ENCODE data around the gene ADAMTSL3. TPM values are rescaled to one million over a fixed set of nuclear protein-coding genes. Genes with fewer than 3 reads are reported as not detected.
"Not testable (repeated sequence)": the region's sequence is repeated elsewhere in the genome, so short reads cannot be mapped to it uniquely, and the experiment has no call there.

ADAMTSL3 gene
- total RNA-seq, 1 experiment from 2014 or later, result 1.8 TPM

DNA sequence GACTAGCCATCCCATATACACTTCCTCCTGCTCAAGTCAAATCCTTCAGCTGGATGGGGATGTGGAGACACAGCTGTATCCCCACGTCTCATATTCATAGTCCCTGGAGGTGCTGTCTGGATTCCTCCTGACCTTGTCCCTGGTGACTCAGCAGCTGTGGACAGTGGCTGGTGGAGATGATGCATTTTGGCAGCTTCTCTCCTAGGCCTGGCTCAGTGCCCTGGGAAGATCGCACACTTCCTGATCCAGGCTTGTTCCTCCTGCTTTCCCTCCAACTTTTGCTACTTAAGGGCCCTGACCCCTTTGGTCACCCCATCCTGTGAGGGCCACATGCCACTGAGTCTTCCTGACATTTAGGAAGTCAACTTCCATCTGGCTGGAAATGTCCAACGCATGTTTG, 44.4 kb downstream of the ADAMTSL3 start (continued):
- TF ChIP-seq, protein P1, sequence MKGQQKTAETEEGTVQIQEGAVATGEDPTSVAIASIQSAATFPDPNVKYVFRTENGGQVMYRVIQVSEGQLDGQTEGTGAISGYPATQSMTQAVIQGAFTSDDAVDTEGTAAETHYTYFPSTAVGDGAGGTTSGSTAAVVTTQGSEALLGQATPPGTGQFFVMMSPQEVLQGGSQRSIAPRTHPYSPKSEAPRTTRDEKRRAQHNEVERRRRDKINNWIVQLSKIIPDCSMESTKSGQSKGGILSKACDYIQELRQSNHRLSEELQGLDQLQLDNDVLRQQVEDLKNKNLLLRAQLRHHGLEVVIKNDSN (CRISPR knock-in tag; IDR thresholded peaks at IDR 0.05), result no peak
- TF ChIP-seq, protein P2, sequence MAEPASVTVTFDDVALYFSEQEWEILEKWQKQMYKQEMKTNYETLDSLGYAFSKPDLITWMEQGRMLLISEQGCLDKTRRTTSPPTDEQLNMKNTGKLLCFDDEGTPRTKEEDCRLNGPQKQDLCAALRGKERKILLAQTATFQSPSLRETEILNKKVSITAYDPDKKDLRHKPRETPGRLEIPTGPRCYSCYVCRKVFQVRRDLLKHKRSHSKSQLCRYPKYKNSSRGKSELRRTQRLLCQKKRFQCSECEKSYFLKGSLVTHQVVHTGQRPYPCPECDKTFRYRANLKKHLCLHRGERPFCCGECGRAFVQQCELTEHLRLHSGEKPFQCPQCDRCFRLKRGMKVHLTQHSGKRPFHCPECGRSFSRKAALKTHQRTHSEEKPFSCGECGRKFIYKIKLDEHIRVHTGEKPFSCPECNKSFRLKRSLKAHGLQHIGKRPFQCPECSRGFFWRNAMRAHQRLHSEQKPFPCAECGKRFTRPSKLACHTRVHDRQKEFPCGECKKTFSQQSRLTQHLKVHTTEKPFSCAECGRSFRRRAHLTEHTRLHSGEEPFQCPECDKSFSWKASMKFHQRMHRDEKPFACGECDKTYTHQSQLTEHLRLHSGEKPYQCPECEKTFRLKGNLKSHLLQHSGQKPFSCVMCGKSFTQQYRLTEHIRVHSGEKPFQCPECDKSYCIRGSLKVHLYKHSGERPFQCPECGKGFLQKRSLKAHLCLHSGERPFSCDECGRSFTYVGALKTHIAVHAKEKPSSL (CRISPR knock-in tag; conservative IDR thresholded peaks at IDR 0.05), result no peak
- TF ChIP-seq JUN (CRISPR knock-in tag; IDR thresholded peaks at IDR 0.05) (no peak), MXD4 (CRISPR knock-in tag; IDR thresholded peaks at IDR 0.05; ENCODE audit: borderline replicate concordance) (no peak)
- TF ChIP-seq, protein P3, sequence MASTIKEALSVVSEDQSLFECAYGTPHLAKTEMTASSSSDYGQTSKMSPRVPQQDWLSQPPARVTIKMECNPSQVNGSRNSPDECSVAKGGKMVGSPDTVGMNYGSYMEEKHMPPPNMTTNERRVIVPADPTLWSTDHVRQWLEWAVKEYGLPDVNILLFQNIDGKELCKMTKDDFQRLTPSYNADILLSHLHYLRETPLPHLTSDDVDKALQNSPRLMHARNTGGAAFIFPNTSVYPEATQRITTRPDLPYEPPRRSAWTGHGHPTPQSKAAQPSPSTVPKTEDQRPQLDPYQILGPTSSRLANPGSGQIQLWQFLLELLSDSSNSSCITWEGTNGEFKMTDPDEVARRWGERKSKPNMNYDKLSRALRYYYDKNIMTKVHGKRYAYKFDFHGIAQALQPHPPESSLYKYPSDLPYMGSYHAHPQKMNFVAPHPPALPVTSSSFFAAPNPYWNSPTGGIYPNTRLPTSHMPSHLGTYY (CRISPR knock-in tag; IDR thresholded peaks at IDR 0.05), result no peak

DNA sequence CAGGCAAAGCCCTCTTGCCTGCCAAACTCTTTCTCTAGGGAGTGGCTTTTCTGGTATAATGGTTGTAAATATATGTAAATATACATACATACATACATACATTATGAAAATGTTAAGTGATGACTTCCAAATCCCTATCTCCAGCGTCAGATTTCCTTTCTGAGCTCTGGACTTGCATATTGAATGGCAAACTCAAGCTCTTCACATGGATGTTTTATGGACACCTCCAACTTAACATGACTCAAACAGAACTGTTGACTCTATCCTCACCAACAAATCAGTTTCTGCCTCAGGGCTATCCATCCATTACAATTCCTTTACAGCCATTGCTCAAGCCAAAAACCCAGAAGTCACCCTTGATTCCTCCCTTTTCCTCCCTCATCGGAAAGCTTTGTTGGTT, 45.1 kb downstream of the ADAMTSL3 start:
- ChIA-PET POLR2A (no interaction called here), CTCF (no interaction called here)
- no peak for DNase-seq (ENCODE audit: low spot score)
- H3K4me1 Mint-ChIP-seq, result peaks cover 18% of the 10 kb centered on the region
- peaks cover 6% of the 10 kb centered on the region; the same call in 1 of the 2 replicates for H3K36me3 Mint-ChIP-seq
- no peak for ATAC-seq
- no peak overlapping the region for H3K4me3 Mint-ChIP-seq
- no peak overlapping the region for H3K27ac Mint-ChIP-seq
- no peaks in the 10 kb centered on the region; the same call in none of the 2 replicates for H3K27me3 Mint-ChIP-seq (ENCODE audit: low read depth)
- no peak for TF ChIP-seq ZNF671 (CRISPR knock-in tag; IDR thresholded peaks at IDR 0.05)
- no peak for TF ChIP-seq ZNF121 (CRISPR knock-in tag; IDR thresholded peaks at IDR 0.05)
- TF ChIP-seq, protein P4, sequence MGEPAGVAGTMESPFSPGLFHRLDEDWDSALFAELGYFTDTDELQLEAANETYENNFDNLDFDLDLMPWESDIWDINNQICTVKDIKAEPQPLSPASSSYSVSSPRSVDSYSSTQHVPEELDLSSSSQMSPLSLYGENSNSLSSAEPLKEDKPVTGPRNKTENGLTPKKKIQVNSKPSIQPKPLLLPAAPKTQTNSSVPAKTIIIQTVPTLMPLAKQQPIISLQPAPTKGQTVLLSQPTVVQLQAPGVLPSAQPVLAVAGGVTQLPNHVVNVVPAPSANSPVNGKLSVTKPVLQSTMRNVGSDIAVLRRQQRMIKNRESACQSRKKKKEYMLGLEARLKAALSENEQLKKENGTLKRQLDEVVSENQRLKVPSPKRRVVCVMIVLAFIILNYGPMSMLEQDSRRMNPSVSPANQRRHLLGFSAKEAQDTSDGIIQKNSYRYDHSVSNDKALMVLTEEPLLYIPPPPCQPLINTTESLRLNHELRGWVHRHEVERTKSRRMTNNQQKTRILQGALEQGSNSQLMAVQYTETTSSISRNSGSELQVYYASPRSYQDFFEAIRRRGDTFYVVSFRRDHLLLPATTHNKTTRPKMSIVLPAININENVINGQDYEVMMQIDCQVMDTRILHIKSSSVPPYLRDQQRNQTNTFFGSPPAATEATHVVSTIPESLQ (CRISPR knock-in tag; IDR thresholded peaks at IDR 0.05), result no peak
- TF ChIP-seq ZNF423 (CRISPR knock-in tag; IDR thresholded peaks at IDR 0.05), result no peak
- TF ChIP-seq SOX15 (CRISPR knock-in tag; IDR thresholded peaks at IDR 0.05), result no peak
- TF ChIP-seq, protein P1 (CRISPR knock-in tag; IDR thresholded peaks at IDR 0.05), result no peak
- peaks cover 39% of the 10 kb centered on the region for H3K9me3 Mint-ChIP-seq

DNA sequence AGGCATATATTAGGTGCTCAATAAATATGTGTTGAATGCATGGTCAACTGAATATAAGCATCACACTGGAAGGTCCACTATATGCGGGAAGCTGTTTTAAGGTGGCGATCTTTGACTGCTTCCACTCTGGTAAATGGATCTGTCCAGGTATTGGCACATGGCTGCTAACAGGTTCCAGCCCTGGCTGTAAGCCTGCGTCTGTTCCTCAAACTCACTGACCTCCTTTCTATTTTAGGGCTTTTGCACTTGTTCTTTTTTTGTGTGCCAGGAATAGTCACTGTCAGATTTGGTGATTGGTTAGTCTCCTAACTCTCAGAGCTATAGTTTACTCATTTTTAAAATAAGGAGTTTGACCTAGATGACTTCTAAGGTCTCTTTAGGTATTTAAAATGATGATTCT, 46.2 kb downstream of the ADAMTSL3 start:
- TF ChIP-seq ZNF671 (CRISPR knock-in tag; IDR thresholded peaks at IDR 0.05), result no peak
- CTCF ChIA-PET, result no interaction called here
- Mint-ChIP-seq H3K36me3 (peaks cover 6% of the 10 kb centered on the region; the same call in 1 of the 2 replicates), H3K4me1 (peaks cover 7% of the 10 kb centered on the region), H3K9me3 (peaks cover 39% of the 10 kb centered on the region), H3K4me3 (no peak overlapping the region), H3K27me3 (ENCODE audit: low read depth) (no peaks in the 10 kb centered on the region; the same call in none of the 2 replicates), H3K27ac (no peak overlapping the region)
- DNase-seq (ENCODE audit: low spot score), result no peak
- POLR2A ChIA-PET, result no interaction called here
- ATAC-seq, result no peak

DNA sequence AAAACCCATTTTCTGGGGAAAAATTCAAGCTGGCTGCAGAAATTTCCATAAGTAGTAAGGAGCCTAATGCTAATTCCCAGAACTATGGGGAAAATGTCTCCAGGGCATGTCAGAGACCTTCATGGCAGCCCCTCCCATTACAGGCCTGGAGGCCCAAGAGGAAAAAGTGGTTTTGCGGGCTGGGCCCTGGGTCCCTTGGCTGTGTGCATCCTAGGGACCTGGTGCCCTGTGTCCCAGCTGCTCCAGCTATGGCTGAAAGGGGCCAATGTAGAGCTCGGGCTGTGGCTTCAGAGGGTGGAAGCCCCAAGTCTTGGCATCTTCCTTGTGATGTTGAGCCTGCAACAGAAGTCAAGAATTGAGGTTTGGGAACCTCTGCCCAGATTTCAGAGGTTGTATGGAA, 48.4 kb downstream of the ADAMTSL3 start:
- H3K9me3 Mint-ChIP-seq, result peaks cover 39% of the 10 kb centered on the region
- H3K36me3 Mint-ChIP-seq; DNase-seq (ENCODE audit: low spot score); H3K27ac Mint-ChIP-seq; ATAC-seq; POLR2A ChIA-PET; H3K4me3 Mint-ChIP-seq; H3K27me3 Mint-ChIP-seq (ENCODE audit: low read depth); CTCF ChIA-PET; H3K4me1 Mint-ChIP-seq: not testable (repeated sequence)

DNA sequence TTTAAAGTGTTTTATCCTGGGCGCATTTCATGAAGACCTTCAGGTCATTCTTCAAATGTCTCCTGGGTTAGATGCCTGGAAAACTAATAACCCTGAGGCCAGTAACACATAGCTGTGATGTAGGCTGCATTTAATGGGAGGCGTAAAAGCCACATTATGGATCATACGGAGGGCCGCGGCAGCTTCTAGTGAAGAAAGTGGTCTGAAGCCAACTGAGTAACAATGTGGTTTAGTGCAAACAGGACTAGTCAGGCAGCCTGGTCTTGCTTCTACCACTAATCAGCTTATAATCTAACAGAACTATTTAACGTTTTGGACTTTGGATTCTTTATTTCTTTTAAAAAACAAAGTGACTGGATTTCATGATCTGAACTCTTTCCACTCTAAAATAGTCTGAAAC, 54.4 kb downstream of the ADAMTSL3 start:
- CTCF ChIA-PET, result interaction anchor here (1.2 kb wide), 1 partner anchor 327 kb away, joined by 5 read pairs; no protein-coding TSS in a partner anchor
- POLR2A ChIA-PET, result no interaction called here
- no peak for ATAC-seq
- Mint-ChIP-seq H3K9me3 (peaks cover 2% of the 10 kb centered on the region), H3K4me3 (no peak overlapping the region), H3K27me3 (ENCODE audit: low read depth) (no peaks in the 10 kb centered on the region), H3K36me3 (no peaks in the 10 kb centered on the region), H3K27ac (no peak overlapping the region), H3K4me1 (no peaks in the 10 kb centered on the region)
- DNase-seq (ENCODE audit: low spot score), result no peak
- TF ChIP-seq, protein P5, sequence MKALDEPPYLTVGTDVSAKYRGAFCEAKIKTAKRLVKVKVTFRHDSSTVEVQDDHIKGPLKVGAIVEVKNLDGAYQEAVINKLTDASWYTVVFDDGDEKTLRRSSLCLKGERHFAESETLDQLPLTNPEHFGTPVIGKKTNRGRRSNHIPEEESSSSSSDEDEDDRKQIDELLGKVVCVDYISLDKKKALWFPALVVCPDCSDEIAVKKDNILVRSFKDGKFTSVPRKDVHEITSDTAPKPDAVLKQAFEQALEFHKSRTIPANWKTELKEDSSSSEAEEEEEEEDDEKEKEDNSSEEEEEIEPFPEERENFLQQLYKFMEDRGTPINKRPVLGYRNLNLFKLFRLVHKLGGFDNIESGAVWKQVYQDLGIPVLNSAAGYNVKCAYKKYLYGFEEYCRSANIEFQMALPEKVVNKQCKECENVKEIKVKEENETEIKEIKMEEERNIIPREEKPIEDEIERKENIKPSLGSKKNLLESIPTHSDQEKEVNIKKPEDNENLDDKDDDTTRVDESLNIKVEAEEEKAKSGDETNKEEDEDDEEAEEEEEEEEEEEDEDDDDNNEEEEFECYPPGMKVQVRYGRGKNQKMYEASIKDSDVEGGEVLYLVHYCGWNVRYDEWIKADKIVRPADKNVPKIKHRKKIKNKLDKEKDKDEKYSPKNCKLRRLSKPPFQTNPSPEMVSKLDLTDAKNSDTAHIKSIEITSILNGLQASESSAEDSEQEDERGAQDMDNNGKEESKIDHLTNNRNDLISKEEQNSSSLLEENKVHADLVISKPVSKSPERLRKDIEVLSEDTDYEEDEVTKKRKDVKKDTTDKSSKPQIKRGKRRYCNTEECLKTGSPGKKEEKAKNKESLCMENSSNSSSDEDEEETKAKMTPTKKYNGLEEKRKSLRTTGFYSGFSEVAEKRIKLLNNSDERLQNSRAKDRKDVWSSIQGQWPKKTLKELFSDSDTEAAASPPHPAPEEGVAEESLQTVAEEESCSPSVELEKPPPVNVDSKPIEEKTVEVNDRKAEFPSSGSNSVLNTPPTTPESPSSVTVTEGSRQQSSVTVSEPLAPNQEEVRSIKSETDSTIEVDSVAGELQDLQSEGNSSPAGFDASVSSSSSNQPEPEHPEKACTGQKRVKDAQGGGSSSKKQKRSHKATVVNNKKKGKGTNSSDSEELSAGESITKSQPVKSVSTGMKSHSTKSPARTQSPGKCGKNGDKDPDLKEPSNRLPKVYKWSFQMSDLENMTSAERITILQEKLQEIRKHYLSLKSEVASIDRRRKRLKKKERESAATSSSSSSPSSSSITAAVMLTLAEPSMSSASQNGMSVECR (CRISPR knock-in tag; IDR thresholded peaks at IDR 0.05; ENCODE audit: borderline replicate concordance), result no peak
- TF ChIP-seq, protein P6, sequence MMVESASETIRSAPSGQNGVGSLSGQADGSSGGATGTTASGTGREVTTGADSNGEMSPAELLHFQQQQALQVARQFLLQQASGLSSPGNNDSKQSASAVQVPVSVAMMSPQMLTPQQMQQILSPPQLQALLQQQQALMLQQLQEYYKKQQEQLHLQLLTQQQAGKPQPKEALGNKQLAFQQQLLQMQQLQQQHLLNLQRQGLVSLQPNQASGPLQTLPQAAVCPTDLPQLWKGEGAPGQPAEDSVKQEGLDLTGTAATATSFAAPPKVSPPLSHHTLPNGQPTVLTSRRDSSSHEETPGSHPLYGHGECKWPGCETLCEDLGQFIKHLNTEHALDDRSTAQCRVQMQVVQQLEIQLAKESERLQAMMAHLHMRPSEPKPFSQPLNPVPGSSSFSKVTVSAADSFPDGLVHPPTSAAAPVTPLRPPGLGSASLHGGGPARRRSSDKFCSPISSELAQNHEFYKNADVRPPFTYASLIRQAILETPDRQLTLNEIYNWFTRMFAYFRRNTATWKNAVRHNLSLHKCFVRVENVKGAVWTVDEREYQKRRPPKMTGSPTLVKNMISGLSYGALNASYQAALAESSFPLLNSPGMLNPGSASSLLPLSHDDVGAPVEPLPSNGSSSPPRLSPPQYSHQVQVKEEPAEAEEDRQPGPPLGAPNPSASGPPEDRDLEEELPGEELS (CRISPR knock-in tag; IDR thresholded peaks at IDR 0.05), result no peak
- no peak for TF ChIP-seq HMGA2 (CRISPR knock-in tag; IDR thresholded peaks at IDR 0.05)
